BJ (cell line): Measurements from ENCODE around the gene RGS1. TPM values are rescaled to one million over a fixed set of nuclear protein-coding genes. Genes with fewer than 3 reads are reported as not detected.

Experiments used
- CTCF ChIA-PET: fragments of 350-600 bp; formaldehyde crosslinking; extraction: SDS; loops from one replicate; lab custom pipeline; 2021; ENCODE audit warnings: antibody characterized with exemption, inconsistent platforms; lab: Yijun Ruan, JAX
- POLR2A ChIA-PET: fragments of 300-600 bp; sonication (Branson Sonifier 250); formaldehyde crosslinking; extraction: SDS; loops from one replicate; lab custom pipeline; 2021; ENCODE audit warnings: antibody characterized with exemption; lab: Charles Lee
- DNase-seq: peaks from one replicate; pipeline ENCODE4 v3.0.0-alpha.2; 2011; ENCODE audit warnings: low read depth
- H3K27me3 ChIP-seq: 2 replicates; pipeline ENCODE4 v1.6.0; 2011; ENCODE audit warnings: low read length; ENCODE audit not compliant: control insufficient read depth, insufficient read depth
- H3K36me3 ChIP-seq: 2 replicates; pipeline ENCODE4 v1.5.1; 2011; ENCODE audit warnings: low read length; ENCODE audit not compliant: control insufficient read depth, insufficient read depth
- H3K4me3 ChIP-seq: 2 replicates; pipeline ENCODE4 v1.5.1; 2011; ENCODE audit warnings: low read depth, mild to moderate bottlenecking, control low read depth, low read length
- CTCF ChIP-seq: IDR thresholded peaks from 2 replicates; pipeline ENCODE4 v1.5.1; 2011; ENCODE audit warnings: low read depth, mild to moderate bottlenecking, control low read depth, inconsistent platforms, low read length, moderate library complexity; ENCODE audit not compliant: insufficient read depth
- polyA plus RNA-seq: library from polyadenylated mRNA; depleted of rRNA; stranded (reverse); fragments of >200 nt; gene quantifications from 2 replicates; pipeline ENCODE4 v1.2.3, GENCODE V29; 2011

RGS1 gene
- polyA plus RNA-seq, 1 experiment = not detected

GRCh38 chr1:192601567-192601966 lies 26.0 kb downstream of the RGS1 start:
- TF ChIP-seq CTCF = no peak
- Histone ChIP-seq H3K4me3 (no peak overlapping the region), H3K36me3 (no peaks in the 10 kb centered on the region), H3K27me3 (no peaks in the 10 kb centered on the region)
- ChIA-PET CTCF (no interaction called here), POLR2A (no interaction called here)
- DNase-seq = no peak

- TF ChIP-seq CTCF = no peak
- CTCF ChIA-PET = no interaction called here
- POLR2A ChIA-PET = no interaction called here
- DNase-seq = no peak
- H3K36me3 ChIP-seq = no peaks in the 10 kb centered on the region
- H3K4me3 ChIP-seq = no peak overlapping the region
- H3K27me3 ChIP-seq = no peaks in the 10 kb centered on the region
Measured at GRCh38 chr1:192602757-192603156, 27.2 kb downstream of the RGS1 start.

- Histone ChIP-seq H3K27me3 (no peaks in the 10 kb centered on the region), H3K4me3 (no peak overlapping the region), H3K36me3 (no peaks in the 10 kb centered on the region)
- TF ChIP-seq CTCF = no peak
- ChIA-PET CTCF (no interaction called here), POLR2A (no interaction called here)
- no peak for DNase-seq
Measured at GRCh38 chr1:192603218-192603787, 27.7 kb downstream of the RGS1 start.

- Histone ChIP-seq H3K27me3 (no peaks in the 10 kb centered on the region), H3K36me3 (no peaks in the 10 kb centered on the region), H3K4me3 (no peak overlapping the region)
- CTCF ChIA-PET = interaction anchor here (1.1 to 1.2 kb wide), 4 partner anchors 127 to 408 kb away, joined by 3 to 6 read pairs (median 4); no protein-coding TSS in a partner anchor
- POLR2A ChIA-PET = no interaction called here
- no peak for DNase-seq
- TF ChIP-seq CTCF = no peak
Measured at GRCh38 chr1:192604979-192605620, 29.5 kb downstream of the RGS1 start.

GRCh38 chr1:192608671-192609070 lies 33.1 kb downstream of the RGS1 start:
- CTCF ChIA-PET = interaction anchor here (0.7 to 1.9 kb wide), 4 partner anchors 13 to 132 kb away, joined by 3 to 5 read pairs (median 4); no protein-coding TSS in a partner anchor
- no peaks in the 10 kb centered on the region for H3K36me3 ChIP-seq
- TF ChIP-seq CTCF = no peak
- DNase-seq = no peak
- POLR2A ChIA-PET = no interaction called here
- no peaks in the 10 kb centered on the region for H3K27me3 ChIP-seq
- H3K4me3 ChIP-seq = no peak overlapping the region
